IMR-90 (cell line): Measurements from ENCODE around the gene RORC. TPM values are rescaled to one million over a fixed set of nuclear protein-coding genes. Genes with fewer than 3 reads are reported as not detected.

Source experiments
- ATAC-seq: fragments of 200-7000 bp; cut with Tn5 transposase; 2 replicates; pipeline ENCODE4 v1.9.1; 2020; ENCODE audit warnings: low read depth, mild to moderate bottlenecking, moderate library complexity
- BruUV-seq: library from RNA; stranded (reverse); fragments of 400-500 nt; replicated peaks from 2 replicates; lab custom pipeline; 2021; lab: Mats Ljungman, UMichigan
- CTCF ChIA-PET: fragments of 300-600 bp; formaldehyde crosslinking; extraction: SDS; loops from one replicate; lab custom pipeline; 2021; ENCODE audit warnings: antibody characterized with exemption; lab: Yijun Ruan, JAX
- POLR2A ChIA-PET: fragments of 300-600 bp; sonication (Branson Sonifier 250); formaldehyde crosslinking; loops from one replicate; lab custom pipeline; 2022; ENCODE audit warnings: antibody characterized with exemption; ENCODE audit not compliant: unreplicated experiment; lab: Charles Lee
- DNase-seq: peaks from one replicate; pipeline ENCODE4 v3.0.0; 2013
- H2AFZ ChIP-seq: replicated peaks from 2 replicates; pipeline ENCODE3; 2013; ENCODE audit warnings: low read length, mild to moderate bottlenecking; ENCODE audit not compliant: poor library complexity
- H2AK5ac ChIP-seq: 2 replicates; pipeline ENCODE4 v1.6.1; 2013; ENCODE audit warnings: low read depth, low read length, inconsistent platforms
- H2AK9ac ChIP-seq: replicated peaks from 2 replicates; pipeline ENCODE3; 2013; ENCODE audit warnings: mild to moderate bottlenecking, low read depth, low read length, moderate library complexity; ENCODE audit not compliant: poor library complexity
- H2BK120ac ChIP-seq: 2 replicates; pipeline ENCODE4 v1.6.1; 2013; ENCODE audit warnings: low read depth, low read length, inconsistent platforms
- H2BK15ac ChIP-seq: 3 replicates; pipeline ENCODE4 v1.6.1; 2013; ENCODE audit warnings: low read depth, low read length, inconsistent platforms
- H2BK20ac ChIP-seq: 2 replicates; pipeline ENCODE4 v1.6.1; 2013; ENCODE audit warnings: low read depth, mild to moderate bottlenecking, inconsistent platforms, low read length, moderate library complexity
- H2BK5ac ChIP-seq: 2 replicates; pipeline ENCODE4 v1.6.1; 2013; ENCODE audit warnings: mild to moderate bottlenecking, low read depth, low read length, inconsistent platforms; ENCODE audit not compliant: poor library complexity, severe bottlenecking
- H3K14ac ChIP-seq: replicated peaks from 2 replicates; pipeline ENCODE4 v1.6.1; 2013; ENCODE audit warnings: low read depth, low read length, inconsistent platforms
- H3K18ac ChIP-seq: 2 replicates; pipeline ENCODE4 v1.6.1; 2013; ENCODE audit warnings: low read depth, low read length, control low read depth
- H3K23ac ChIP-seq: 2 replicates; pipeline ENCODE4 v1.6.1; 2013; ENCODE audit warnings: low read depth, low read length, inconsistent platforms
- H3K27ac ChIP-seq: 2 replicates; pipeline ENCODE4 v1.5.1; 2013; ENCODE audit warnings: mild to moderate bottlenecking, control low read depth, low read length; ENCODE audit not compliant: insufficient read depth
- H3K27me3 ChIP-seq: 2 replicates; pipeline ENCODE4 v1.6.1; 2013; ENCODE audit warnings: low read length; ENCODE audit not compliant: control insufficient read depth, insufficient read depth
- H3K36me3 ChIP-seq: 2 replicates; pipeline ENCODE4 v1.6.1; 2013; ENCODE audit warnings: low read length, mixed read lengths; ENCODE audit not compliant: control insufficient read depth, insufficient read depth
- H3K4ac ChIP-seq: 2 replicates; pipeline ENCODE4 v1.6.1; 2013; ENCODE audit warnings: low read depth, low read length, inconsistent platforms
- H3K4me1 ChIP-seq: 2 replicates; pipeline ENCODE4 v1.6.1; 2013; ENCODE audit warnings: low read length, mixed read lengths; ENCODE audit not compliant: control insufficient read depth, insufficient read depth
- H3K4me2 ChIP-seq: 2 replicates; pipeline ENCODE4 v1.6.1; 2013; ENCODE audit warnings: low read depth, mild to moderate bottlenecking, control low read depth, low read length, moderate library complexity
- H3K4me3 ChIP-seq: 2 replicates; pipeline ENCODE4 v1.5.1; 2013; ENCODE audit warnings: low read depth, mild to moderate bottlenecking, control low read depth, low read length, moderate library complexity; ENCODE audit not compliant: insufficient read depth
- H3K56ac ChIP-seq: 2 replicates; pipeline ENCODE4 v1.6.1; 2013; ENCODE audit warnings: low read length, inconsistent platforms; ENCODE audit not compliant: insufficient read depth; ENCODE audit errors: extremely low read depth
- H3K79me1 ChIP-seq, 2 experiments: 2 replicates each; pipeline ENCODE4 v1.6.1; 2013; ENCODE audit warnings: low read length in 2 of 2, inconsistent platforms in 1 of 2, low read depth in 1 of 2
- H3K9ac ChIP-seq: 2 replicates; pipeline ENCODE4 v1.6.1; 2013; ENCODE audit warnings: low read depth, low read length, control low read depth
- H3K9me1 ChIP-seq: 2 replicates; pipeline ENCODE4 v1.6.1; 2013; ENCODE audit warnings: low read length, inconsistent platforms; ENCODE audit not compliant: insufficient read depth
- H3K9me3 ChIP-seq: 2 replicates; pipeline ENCODE4 v1.6.1; 2013; ENCODE audit warnings: low read length; ENCODE audit not compliant: control insufficient read depth, insufficient read depth
- H4K20me1 ChIP-seq: 2 replicates; pipeline ENCODE4 v1.6.1; 2013; ENCODE audit warnings: low read length, inconsistent platforms; ENCODE audit not compliant: insufficient read depth
- H4K5ac ChIP-seq: 2 replicates; pipeline ENCODE4 v1.6.1; 2013; ENCODE audit warnings: mild to moderate bottlenecking, low read depth, low read length, control low read depth
- H4K8ac ChIP-seq, 2 experiments: 2 replicates each; pipeline ENCODE4 v1.6.1; 2013; ENCODE audit warnings: low read depth in 2 of 2, low read length in 2 of 2, control low read depth in 1 of 2, inconsistent platforms in 1 of 2
- H4K91ac ChIP-seq: 2 replicates; pipeline ENCODE4 v1.6.1; 2013; ENCODE audit warnings: low read depth, low read length, inconsistent platforms; ENCODE audit not compliant: insufficient read depth
- CEBPB ChIP-seq: IDR thresholded peaks from 2 replicates; pipeline ENCODE4 v1.6.1; 2012; ENCODE audit warnings: low read depth, low read length, improper control_type of control experiment
- NFE2L2 ChIP-seq: fragments of 150-350 bp; IDR thresholded peaks from 2 replicates; pipeline ENCODE4 v1.6.1; 2016; ENCODE audit warnings: low read depth, mild to moderate bottlenecking, low read length
- POLR2A ChIP-seq: IDR thresholded peaks from 2 replicates; pipeline ENCODE4 v1.6.1; 2012; ENCODE audit warnings: mild to moderate bottlenecking, low read depth, low read length
- RFX5 ChIP-seq: IDR thresholded peaks from 2 replicates; pipeline ENCODE4 v1.8.0; 2012; ENCODE audit warnings: low read depth, mild to moderate bottlenecking, low read length, moderate library complexity
- SMC3 ChIP-seq: fragments of 150-350 bp; IDR thresholded peaks from 2 replicates; pipeline ENCODE4 v1.6.1; 2016; ENCODE audit warnings: low read depth, mild to moderate bottlenecking, antibody characterized with exemption, low read length, moderate library complexity
- WGBS, 2 experiments: methylation state at CpG; one replicate each; pipeline versions ENCODE4 v1.1.5 to v1.1.7; 2013; ENCODE audit warnings: missing lambda C conversion rate in 2 of 2; ENCODE audit not compliant: insufficient read length in 1 of 2; ENCODE audit errors: extremely low coverage in 2 of 2; 5-methylcytosine and 5-hydroxymethylcytosine counted together
- dilution Hi-C: fragments of 300-500 bp; cut with HindIII; formaldehyde crosslinking; loops from one replicate; pipeline ENCODE4 v1.14.3; 2018; ENCODE audit warnings: low sequenced_read_pairs; ENCODE audit not compliant: unreplicated experiment
- in situ Hi-C: fragments of 300-500 bp; cut with MboI; formaldehyde crosslinking; loops from 3 replicates; pipeline ENCODE4 v1.14.3; 2019; ENCODE audit warnings: low sequenced_read_pairs, inconsistent platforms, mixed read lengths
- intact Hi-C: fragments of 100-400 bp; cut with micrococcal nuclease; formaldehyde crosslinking; loops from 2 replicates; pipeline ENCODE4 v1.10.0; 2022
- polyA plus RNA-seq, 3 experiments: library from polyadenylated mRNA; depleted of rRNA; stranded (reverse); fragments of >200 nt; gene quantifications; 2 replicates each; pipeline ENCODE4 v1.2.3, GENCODE V29; 2012; ENCODE audit warnings: low replicate concordance in 1 of 3
- total RNA-seq: library from RNA; depleted of rRNA; stranded (reverse); fragments of >200 nt; gene quantifications from 2 replicates; pipeline ENCODE4 v1.2.3, GENCODE V29; 2012
- TF ChIP-seq, protein P1 (sequence below): conservative IDR thresholded peaks from 2 replicates; pipeline ENCODE4 v1.5.1; 2012; ENCODE audit warnings: mild to moderate bottlenecking, low read depth, low read length, improper control_type of control experiment

Gene RORC
- total and polyA plus RNA-seq, 2 of the 4 experiments (the other 2 are of a cell fraction) = not detected

- H3K56ac ChIP-seq = no peak overlapping the region
- H2BK120ac ChIP-seq = no peak overlapping the region
- no peaks in the 10 kb centered on the region for H3K4me1 ChIP-seq
- H4K91ac ChIP-seq = no peak overlapping the region
- H2BK20ac ChIP-seq = no peak overlapping the region
- H3K4ac ChIP-seq = no peak overlapping the region
- H3K9me1 ChIP-seq = no peaks in the 10 kb centered on the region
- H4K5ac ChIP-seq = no peak overlapping the region
- H3K9ac ChIP-seq = no peak overlapping the region
- H3K27ac ChIP-seq = no peak overlapping the region
- H2AK5ac ChIP-seq = no peak overlapping the region
- DNase-seq = no peak
- no peak overlapping the region for H2BK15ac ChIP-seq
- H3K18ac ChIP-seq = no peak overlapping the region
- peaks cover 55% of the 10 kb centered on the region for H3K27me3 ChIP-seq
- H2AK9ac ChIP-seq = no peak overlapping the region
- intact Hi-C loops = loop anchor here (10.0 kb wide), 1 partner anchor 285 kb away; the partner anchor contains the start of gene TUFT1
- H4K8ac ChIP-seq = no peak overlapping the region
- in situ Hi-C loops = no loop called here
- H3K14ac ChIP-seq = no peak overlapping the region
- H3K23ac ChIP-seq = no peak overlapping the region
- no peak overlapping the region for H3K4me3 ChIP-seq
- H3K9me3 ChIP-seq = no peaks in the 10 kb centered on the region
- H3K4me2 ChIP-seq = no peak overlapping the region
- TF ChIP-seq POLR2A = no peak
- no peak for TF ChIP-seq RFX5
- no peak for TF ChIP-seq SMC3
- no peak for TF ChIP-seq CEBPB
- TF ChIP-seq NFE2L2 = no peak
- TF ChIP-seq, protein P1, sequence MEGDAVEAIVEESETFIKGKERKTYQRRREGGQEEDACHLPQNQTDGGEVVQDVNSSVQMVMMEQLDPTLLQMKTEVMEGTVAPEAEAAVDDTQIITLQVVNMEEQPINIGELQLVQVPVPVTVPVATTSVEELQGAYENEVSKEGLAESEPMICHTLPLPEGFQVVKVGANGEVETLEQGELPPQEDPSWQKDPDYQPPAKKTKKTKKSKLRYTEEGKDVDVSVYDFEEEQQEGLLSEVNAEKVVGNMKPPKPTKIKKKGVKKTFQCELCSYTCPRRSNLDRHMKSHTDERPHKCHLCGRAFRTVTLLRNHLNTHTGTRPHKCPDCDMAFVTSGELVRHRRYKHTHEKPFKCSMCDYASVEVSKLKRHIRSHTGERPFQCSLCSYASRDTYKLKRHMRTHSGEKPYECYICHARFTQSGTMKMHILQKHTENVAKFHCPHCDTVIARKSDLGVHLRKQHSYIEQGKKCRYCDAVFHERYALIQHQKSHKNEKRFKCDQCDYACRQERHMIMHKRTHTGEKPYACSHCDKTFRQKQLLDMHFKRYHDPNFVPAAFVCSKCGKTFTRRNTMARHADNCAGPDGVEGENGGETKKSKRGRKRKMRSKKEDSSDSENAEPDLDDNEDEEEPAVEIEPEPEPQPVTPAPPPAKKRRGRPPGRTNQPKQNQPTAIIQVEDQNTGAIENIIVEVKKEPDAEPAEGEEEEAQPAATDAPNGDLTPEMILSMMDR = no peak
- BruUV-seq = no TSS peak
- ChIA-PET POLR2A (no interaction called here), CTCF (no interaction called here)
- no peak for ATAC-seq
- H3K36me3 ChIP-seq = no peaks in the 10 kb centered on the region
- no peak overlapping the region for H2BK5ac ChIP-seq
- H2AFZ ChIP-seq = no peak overlapping the region
- no peaks in the 10 kb centered on the region for H3K79me1 ChIP-seq
- no peaks in the 10 kb centered on the region for H4K20me1 ChIP-seq
- no CpG with 5 or more reads among the region's 6 CpGs for WGBS, 2 experiments
- dilution Hi-C loops = no loop called here
These were observed 1.5 kb downstream of the RORC start for GRCh38 chr1:151830055-151830454.
